T follicular helper cell (primary cell): Measurements from ENCODE around the gene FBLN7.

Experiments used
- DNase-seq: peaks from one replicate; pipeline ENCODE4 v3.0.0-alpha.2; 2020; ENCODE audit warnings: low read depth

The FBLN7 gene

GRCh38 chr2:112157472-112157871, 19.3 kb downstream of the FBLN7 start:
- DNase-seq = no peak

DNA sequence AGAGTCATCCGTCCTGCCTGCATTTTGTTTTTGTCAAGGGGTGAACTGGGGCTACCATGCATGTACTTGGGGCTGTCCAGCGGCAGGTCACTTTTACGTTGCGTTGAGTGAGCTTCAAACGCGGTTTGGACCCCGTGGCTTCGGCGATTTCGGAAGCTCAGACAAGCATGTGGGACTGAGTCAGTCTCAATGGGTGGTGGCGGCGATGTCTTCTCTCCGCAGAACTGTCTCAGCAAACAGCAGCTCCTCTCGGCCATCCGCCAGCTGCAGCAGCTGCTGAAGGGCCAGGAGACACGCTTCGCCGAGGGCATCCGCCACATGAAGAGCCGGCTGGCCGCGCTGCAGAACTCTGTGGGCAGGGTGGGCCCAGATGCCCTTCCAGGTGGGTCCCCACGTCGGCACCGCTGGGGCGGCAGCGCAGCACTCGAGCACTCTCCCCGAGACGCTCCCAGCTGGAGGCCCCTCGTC, 21.3 kb downstream of the FBLN7 start:
- no peak for DNase-seq

DNA sequence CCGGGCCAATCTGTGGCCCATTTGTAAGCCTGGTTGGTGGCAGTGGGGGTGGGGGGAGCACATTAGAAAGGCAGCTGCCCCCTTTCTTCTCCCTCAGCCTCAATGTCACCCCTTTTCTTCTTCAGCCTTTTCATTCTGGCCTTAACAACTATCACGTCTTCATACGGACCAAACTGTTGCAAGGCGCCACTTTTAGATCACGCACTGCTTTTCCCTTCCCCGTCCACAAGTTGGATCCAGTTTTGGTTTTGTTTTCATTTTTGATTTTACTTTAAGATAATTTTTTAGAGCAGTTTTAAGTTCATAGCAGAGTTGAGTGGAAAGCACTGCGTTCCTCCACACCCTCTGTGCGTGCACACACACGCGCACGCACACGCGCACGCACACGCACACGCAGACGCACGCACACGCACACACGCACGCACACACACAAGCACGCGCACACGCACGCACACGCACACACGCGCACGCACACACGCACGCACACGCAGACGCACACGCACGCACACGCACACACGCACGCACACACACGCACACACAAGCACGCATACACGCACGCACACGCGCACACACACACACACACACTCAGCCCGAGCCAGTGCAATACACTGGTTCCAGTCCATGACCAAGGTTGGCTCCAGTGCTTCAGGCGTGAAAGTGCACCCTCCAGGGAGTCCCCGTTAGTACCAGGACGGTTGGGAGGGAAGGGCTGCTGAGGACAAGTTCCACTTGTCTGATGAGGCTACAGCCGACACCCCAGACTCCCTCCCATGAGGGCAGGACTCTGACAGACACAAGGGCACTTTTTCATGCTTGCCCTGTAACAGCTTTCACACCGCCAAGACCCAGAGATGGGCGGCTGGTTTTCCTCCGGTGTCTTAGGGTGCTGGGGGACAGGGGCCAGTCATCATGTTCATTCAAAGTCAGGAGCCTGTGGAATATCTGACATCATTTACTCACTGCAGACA, 22.4 kb downstream of the FBLN7 start:
- DNase-seq = no peak

GRCh38 chr2:112161431-112162145, 23.4 kb downstream of the FBLN7 start:
- no peak for DNase-seq

DNA sequence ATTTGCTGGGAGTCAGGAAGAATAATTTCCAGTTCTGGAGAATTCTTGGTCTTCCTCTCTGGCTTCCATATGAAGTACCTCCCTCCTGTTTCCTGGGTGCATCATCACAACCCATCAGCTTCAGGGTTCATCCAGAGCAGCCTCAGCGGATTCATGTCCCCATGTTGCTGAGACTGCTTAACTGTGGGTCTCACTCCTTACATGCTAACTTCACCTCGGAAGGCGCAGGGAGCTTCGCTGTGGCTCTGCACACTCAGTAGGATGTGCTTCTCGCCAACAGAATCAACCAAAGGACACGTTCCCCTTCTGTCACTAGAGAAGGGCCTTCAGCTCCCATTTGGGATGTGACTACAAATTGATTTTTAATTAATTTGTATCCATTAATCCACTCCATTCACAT, 24.2 kb downstream of the FBLN7 start:
- DNase-seq = no peak

GRCh38 chr2:112162956-112163355, 24.8 kb downstream of the FBLN7 start:
- DNase-seq = no peak

- DNase-seq = no peak
Measured at GRCh38 chr2:112163541-112163981, 25.4 kb downstream of the FBLN7 start.

GRCh38 chr2:112164876-112165275, 26.7 kb downstream of the FBLN7 start:
- DNase-seq = no peak

DNA sequence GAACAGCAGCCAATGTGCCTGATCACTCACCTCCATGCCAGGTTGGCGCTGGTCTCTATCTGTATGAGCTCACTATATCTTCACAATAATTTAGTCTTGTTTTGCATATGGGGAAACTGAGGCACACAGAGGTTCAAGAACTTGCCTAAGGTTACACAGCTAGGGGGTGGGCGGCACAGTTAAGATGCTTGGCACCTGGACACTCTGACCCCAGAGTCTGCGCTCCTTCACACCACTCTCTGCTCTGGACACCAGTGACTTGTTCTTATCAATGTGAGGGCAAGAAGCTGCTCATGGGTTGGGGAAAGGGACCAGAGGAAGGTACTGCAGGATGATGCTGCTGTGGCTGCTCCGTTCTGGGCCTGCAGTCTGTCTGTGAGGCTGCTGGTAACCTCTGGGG, 27.1 kb downstream of the FBLN7 start:
- no peak for DNase-seq

- DNase-seq = no peak
Measured at GRCh38 chr2:112166806-112167499, 28.8 kb downstream of the FBLN7 start.

DNA sequence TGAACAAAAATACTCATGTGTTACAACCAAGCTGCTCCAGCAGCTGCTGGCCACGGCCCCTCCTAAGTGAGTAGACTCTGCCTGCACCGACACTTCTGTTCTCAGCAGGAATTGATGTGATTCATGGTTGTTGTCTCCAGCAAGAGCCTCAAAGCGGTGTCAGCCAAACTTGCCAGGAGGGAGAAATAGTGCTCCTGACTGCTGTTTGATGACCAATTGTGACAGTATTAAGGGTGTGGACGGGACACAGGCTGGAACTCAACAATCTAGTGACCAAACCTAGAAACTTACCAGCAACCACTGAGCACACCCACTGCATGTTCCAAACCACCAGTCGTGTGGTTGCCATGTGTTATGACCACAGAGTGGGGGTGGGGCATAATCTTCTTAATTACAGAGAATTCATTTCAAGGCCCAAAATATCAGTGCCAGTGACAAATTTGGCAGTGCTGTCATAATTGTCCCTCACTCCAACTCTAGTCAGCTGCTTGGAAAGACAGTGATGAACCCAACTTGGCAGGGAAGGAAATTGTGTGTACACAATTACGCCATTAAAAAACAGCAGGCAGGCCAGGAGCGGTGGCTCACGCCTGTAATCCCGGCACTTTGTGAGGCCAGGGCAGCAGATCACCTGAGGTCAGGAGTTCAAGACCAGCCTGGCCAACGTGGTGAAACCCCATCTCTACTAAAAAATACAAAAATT, 30.4 kb downstream of the FBLN7 start:
- DNase-seq = no peak

DNA sequence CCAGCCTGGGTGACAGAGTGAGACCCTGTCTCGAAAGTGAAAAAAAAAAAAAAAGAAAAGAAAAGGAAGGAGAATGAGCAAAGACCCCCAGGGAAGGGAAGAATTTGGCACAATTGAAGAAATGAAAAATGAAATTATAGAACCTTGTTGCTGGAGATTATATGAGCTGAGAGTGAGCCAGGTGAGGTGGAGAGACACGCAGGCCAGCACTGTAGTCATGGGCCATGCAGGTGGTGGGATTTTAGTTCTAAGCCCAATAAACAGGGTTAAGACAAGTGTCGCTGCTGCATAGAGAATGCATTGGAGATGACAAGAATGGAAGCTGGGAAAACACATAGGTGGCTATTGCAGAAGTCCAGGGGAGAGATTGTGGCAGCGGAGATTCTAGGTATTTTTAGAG, 32.3 kb downstream of the FBLN7 start:
- no peak for DNase-seq

DNA sequence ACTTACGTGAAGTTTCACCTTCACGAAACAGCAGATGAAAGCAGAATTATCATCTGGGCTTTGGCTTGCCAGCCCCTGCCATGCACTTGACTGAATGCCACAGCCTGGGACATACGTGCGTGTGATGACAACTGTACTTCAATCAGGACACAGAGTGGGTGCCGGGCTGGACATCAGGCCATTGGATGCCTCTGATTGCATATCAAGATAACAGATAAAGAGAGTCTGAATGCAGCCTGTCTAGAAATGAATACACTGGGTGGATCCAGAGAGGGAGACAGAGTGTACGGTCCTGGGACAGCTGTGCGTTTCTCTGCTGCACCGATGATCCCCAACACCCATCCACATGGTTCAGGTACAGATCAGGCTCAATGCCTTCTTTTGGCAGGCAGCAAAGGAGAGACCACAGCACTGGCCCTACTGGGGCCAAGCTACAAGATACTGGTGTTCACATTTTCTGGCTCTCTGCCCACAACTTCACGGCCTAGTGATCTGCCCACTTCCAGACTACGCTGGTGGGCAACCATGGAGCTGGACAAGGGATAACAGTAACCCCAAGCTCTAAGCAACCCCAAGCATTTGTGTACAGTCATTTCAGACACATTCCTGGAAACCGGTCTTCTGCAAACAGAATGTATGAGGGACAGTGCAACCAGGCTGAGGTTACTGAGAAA, 35.6 kb downstream of the FBLN7 start:
- DNase-seq = no peak

- DNase-seq = no peak
Measured at GRCh38 chr2:112174383-112174782, 36.2 kb downstream of the FBLN7 start.

DNA sequence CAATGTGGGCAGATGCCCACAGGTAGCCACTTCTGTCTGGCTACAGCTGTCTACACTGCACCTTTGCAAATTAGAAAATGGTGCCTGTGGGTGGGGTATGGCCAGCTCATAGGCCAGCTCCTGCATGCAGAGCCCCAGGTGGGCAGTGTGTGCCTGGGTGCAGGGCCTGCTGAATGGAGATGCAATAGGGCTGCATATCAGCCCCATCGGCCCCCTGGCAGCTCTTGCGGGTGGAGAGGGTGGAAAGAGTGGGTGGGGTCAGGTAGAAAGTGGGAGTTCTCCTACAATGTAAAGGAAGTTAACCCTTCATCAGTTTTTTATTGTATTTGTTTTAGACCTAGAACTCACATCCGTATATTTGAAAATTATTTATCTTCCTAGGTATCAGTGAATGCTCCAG, 37.1 kb downstream of the FBLN7 start:
- no peak for DNase-seq

DNA sequence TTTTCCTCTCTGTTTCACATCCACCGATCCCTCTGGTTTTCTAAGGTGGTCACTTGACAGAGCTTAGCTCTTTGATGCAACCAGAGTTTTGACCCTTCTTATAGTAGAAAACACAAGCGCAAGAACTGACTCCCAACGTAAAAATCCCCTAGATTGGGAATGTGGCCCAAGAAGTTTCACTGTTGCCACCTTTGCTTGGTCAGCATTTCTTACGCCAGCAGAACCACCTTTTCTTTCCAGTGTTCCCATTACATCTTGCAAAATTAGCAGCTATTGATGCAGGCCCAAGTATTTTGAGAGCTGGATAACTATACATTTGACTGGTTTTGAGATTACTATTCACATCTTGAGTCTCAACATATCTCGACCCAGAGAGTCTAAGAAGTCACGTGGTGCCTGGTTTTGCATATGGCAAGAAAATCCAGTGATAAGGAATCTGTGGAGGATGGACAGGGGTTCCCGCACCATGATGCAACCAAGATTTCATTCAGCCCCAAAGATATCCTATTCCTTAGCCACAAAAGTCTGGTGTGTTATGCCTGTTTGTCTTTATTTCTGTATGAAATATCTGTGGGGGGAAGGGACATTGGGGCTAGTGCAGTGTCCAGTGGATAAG, 37.9 kb downstream of the FBLN7 start:
- no peak for DNase-seq

- peak; percentile 57 for DNase-seq
Measured at GRCh38 chr2:112181571-112182290, 43.5 kb downstream of the FBLN7 start.

DNA sequence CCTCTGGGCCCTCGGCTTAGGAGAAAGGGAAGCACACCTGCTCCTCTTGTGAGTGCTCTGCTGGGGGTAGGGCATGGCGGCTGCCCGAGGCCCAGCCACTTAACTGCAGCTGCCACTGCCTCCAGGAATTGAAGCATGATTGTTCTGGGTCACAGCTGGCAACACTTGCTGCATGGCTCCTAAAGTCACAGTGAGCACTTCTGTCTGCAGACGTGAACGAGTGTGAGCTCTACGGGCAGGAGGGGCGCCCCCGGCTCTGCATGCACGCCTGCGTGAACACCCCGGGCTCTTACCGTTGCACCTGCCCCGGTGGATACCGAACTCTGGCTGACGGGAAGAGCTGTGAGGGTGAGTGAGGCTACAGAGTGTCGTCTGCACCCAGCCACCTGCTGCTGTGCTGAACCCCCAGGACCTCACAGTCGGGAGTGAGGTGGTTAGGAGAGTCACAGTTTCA, 44.4 kb downstream of the FBLN7 start:
- DNase-seq = peak; percentile 53

DNA sequence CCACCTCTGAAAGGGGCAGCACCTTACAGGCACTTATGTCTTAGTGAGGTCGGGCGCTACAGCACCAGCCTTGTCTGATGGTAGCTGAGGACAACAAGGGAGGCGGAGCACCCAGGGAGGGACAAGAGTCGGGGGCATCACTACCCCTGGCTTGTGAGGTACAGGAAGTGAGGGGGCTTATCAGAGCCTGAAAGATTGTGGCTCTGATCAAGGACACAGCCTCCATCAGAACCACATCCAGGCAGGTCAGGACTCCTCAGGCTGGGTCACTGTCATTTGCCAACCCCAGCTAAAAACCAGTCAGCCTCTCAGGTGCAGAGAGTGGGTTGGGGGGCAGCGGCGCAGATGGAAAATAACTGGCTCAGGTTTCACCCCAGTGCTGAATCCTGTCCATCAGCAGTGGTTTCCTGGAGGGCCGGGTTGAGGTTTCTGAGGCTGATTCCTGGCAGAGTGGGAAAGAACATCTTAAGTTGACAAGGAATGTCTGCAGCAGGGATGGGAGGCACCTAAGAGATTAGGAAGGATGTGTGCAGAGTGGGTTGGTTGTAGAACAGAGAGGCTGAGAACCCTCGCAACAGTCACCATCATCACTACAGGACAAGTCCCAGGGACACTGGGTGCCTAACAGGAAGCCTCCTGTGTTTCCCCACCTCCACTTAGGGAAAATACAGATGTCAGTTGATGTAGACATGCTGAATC, 45.3 kb downstream of the FBLN7 start:
- DNase-seq = no peak
